MCF 10A (cell line): ENCODE measurements around the gene ARHGAP20. TPM values are rescaled to one million over a fixed set of nuclear protein-coding genes. Genes with fewer than 3 reads are reported as not detected.

ENCODE experiments used
- BruUV-seq: library from RNA; stranded (reverse); fragments of 400-500 nt; replicated peaks from 2 replicates; lab custom pipeline; 2021; lab: Mats Ljungman, UMichigan
- CTCF ChIA-PET: fragments of 300-600 bp; sonication (Branson Sonifier 250); formaldehyde crosslinking; extraction: SDS; loops from one replicate; lab custom pipeline; 2021; ENCODE audit warnings: antibody characterized with exemption, inconsistent platforms; lab: Yijun Ruan, JAX
- POLR2A ChIA-PET: fragments of 300-600, 350-650 bp; sonication (Branson Sonifier 250); formaldehyde crosslinking; extraction: SDS; loops from one replicate; lab custom pipeline; 2020; ENCODE audit warnings: antibody characterized with exemption, inconsistent platforms; lab: Yijun Ruan, JAX
- DNase-seq: peaks from one replicate; pipeline ENCODE4 v3.0.0-alpha.2; 2018; ENCODE audit not compliant: unreplicated experiment
- H3K27ac Mint-ChIP-seq: one replicate; pipeline ENCODE4 v1.8.0; 2022; ENCODE audit warnings: mild to moderate bottlenecking, low read depth, mixed read lengths; ENCODE audit not compliant: unreplicated experiment
- H3K27me3 Mint-ChIP-seq: one replicate; pipeline ENCODE4 v1.8.0; 2022; ENCODE audit warnings: mixed read lengths; ENCODE audit not compliant: insufficient read depth, unreplicated experiment
- H3K36me3 Mint-ChIP-seq: one replicate; pipeline ENCODE4 v1.8.0; 2022; ENCODE audit warnings: mild to moderate bottlenecking, moderate library complexity, mixed read lengths; ENCODE audit not compliant: insufficient read depth, unreplicated experiment
- H3K4me1 Mint-ChIP-seq: one replicate; pipeline ENCODE4 v1.8.0; 2022; ENCODE audit warnings: mixed read lengths; ENCODE audit not compliant: insufficient read depth, unreplicated experiment
- H3K4me3 Mint-ChIP-seq: one replicate; pipeline ENCODE4 v1.8.0; 2022; ENCODE audit warnings: mild to moderate bottlenecking, moderate library complexity, mixed read lengths; ENCODE audit not compliant: unreplicated experiment
- H3K9me3 Mint-ChIP-seq: one replicate; pipeline ENCODE4 v1.8.0; 2022; ENCODE audit warnings: mixed read lengths; ENCODE audit not compliant: unreplicated experiment
- intact Hi-C: fragments of 100-400 bp; cut with micrococcal nuclease; formaldehyde crosslinking; loops from 2 replicates; pipeline ENCODE4 v1.14.1; 2022
- total RNA-seq: library from RNA; stranded (reverse); gene quantifications from 2 replicates; pipeline ENCODE4 v1.2.3, GENCODE V29; 2022
- TF ChIP-seq, protein P1 (sequence below): fragments of 200-600 bp; IDR thresholded peaks from one replicate; pipeline ENCODE4 v1.8.0; 2022; ENCODE audit warnings: antibody characterized with exemption, mild to moderate bottlenecking; ENCODE audit not compliant: unreplicated experiment

ARHGAP20 gene
- total RNA-seq, 1 experiment from 2014 or later = not detected

DNA sequence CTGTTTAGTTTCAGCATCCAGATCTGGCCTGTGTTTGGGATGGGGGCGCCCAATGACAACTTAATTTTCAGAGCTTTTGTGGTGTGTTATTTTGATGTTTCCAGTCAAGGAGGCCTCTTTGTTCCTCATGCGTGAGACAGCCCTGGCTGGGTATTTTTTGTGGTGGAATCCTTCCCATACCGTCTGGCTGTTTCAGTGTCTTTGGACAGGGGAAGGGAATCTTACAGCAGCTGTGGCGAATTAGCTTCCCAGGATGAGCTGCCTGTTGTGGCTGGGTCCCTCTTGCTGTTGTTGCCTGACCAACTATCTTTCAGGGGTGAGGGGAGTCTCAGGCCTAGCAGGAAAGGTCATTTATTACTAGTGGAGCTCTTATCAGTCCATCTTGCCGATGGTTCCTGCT is 138.8 kb downstream of the ARHGAP20 start:
- ChIA-PET CTCF (interaction anchor here (0.6 to 0.9 kb wide), 2 partner anchors 126 to 543 kb away, joined by 3 read pairs; no protein-coding TSS in a partner anchor), POLR2A (interaction anchor here (0.6 to 0.7 kb wide), 2 partner anchors 52 to 574 kb away, joined by 3 read pairs; no protein-coding TSS in a partner anchor)
- DNase-seq = no peak
- intact Hi-C loops = loop anchor here (5.0 kb wide), 1 partner anchor 659 kb away; no protein-coding TSS in a partner anchor
- H3K4me3 Mint-ChIP-seq = no peak overlapping the region
- H3K9me3 Mint-ChIP-seq = no peaks in the 10 kb centered on the region
- no peaks in the 10 kb centered on the region for H3K4me1 Mint-ChIP-seq
- TF ChIP-seq, protein P1, sequence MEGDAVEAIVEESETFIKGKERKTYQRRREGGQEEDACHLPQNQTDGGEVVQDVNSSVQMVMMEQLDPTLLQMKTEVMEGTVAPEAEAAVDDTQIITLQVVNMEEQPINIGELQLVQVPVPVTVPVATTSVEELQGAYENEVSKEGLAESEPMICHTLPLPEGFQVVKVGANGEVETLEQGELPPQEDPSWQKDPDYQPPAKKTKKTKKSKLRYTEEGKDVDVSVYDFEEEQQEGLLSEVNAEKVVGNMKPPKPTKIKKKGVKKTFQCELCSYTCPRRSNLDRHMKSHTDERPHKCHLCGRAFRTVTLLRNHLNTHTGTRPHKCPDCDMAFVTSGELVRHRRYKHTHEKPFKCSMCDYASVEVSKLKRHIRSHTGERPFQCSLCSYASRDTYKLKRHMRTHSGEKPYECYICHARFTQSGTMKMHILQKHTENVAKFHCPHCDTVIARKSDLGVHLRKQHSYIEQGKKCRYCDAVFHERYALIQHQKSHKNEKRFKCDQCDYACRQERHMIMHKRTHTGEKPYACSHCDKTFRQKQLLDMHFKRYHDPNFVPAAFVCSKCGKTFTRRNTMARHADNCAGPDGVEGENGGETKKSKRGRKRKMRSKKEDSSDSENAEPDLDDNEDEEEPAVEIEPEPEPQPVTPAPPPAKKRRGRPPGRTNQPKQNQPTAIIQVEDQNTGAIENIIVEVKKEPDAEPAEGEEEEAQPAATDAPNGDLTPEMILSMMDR = no peak
- H3K36me3 Mint-ChIP-seq = no peaks in the 10 kb centered on the region
- no peak overlapping the region for H3K27ac Mint-ChIP-seq
- peaks cover 78% of the 10 kb centered on the region for H3K27me3 Mint-ChIP-seq
- no TSS peak for BruUV-seq

DNA sequence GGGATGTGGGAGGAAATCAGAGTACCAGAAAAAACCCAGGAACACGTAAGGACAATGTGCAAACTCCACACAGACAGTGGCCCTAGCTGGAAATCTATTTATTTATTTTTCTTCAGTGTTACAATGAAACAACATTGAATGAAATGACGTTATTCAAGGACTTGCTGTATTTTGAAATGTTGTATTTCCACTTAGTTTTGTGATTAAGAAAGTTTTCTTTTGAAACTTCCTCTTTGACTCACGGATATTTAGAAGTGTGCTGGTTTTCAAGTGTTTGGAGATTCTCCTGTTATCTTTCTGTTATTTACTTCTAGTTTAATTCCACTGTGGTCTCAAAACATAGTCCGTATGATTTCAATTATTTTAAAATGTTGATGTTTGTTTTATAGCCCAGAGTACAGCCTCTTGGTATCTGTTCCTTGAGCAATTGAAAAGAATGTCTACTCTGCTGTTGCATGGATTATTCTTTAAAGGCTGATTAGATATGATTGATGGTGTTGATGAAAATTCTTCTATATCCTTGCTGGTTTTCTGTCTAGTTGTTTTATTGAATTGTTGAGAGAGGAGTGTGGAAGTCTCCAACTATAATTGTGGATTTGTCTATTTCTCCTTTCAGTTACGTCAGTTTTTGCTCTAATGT is 141.0 kb downstream of the ARHGAP20 start:
- Mint-ChIP-seq H3K36me3 (no peaks in the 10 kb centered on the region), H3K27me3 (peaks cover 96% of the 10 kb centered on the region), H3K4me1 (no peaks in the 10 kb centered on the region), H3K9me3 (no peaks in the 10 kb centered on the region), H3K27ac (no peak overlapping the region), H3K4me3 (no peak overlapping the region)
- TF ChIP-seq, protein P1 = no peak
- ChIA-PET POLR2A (interaction anchor here (1.0 kb wide), 1 partner anchor 121 kb away, joined by 3 read pairs; no protein-coding TSS in a partner anchor), CTCF (no interaction called here)
- no TSS peak for BruUV-seq
- DNase-seq = no peak
- intact Hi-C loops = loop anchor here (5.0 kb wide), 1 partner anchor 661 kb away; no protein-coding TSS in a partner anchor

DNA sequence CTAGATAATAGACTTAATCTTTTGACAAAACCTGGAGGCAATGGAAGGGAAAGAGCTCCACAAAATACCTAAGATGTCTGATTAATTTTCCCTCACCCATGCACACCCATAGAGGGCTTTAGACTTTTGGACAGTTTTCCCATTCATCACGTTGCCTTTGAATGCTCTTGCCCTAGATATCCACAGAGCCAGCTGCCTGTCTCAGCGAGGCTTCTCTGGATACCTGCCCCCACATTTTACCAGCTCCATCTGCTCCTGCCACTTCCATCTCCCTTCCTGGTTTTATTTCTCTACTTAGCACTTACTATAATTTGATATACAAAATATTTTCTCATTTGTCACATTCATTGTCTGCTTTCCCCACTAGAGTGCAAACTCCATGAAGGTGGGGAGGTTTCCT is 145.7 kb downstream of the ARHGAP20 start:
- no TSS peak for BruUV-seq
- ChIA-PET CTCF (interaction anchor here (0.6 kb wide), 1 partner anchor 648 kb away, joined by 3 read pairs; no protein-coding TSS in a partner anchor), POLR2A (no interaction called here)
- H3K9me3 Mint-ChIP-seq = no peaks in the 10 kb centered on the region
- H3K4me3 Mint-ChIP-seq = no peak overlapping the region
- peaks cover 5% of the 10 kb centered on the region for H3K4me1 Mint-ChIP-seq
- peaks cover 70% of the 10 kb centered on the region for H3K27me3 Mint-ChIP-seq
- H3K27ac Mint-ChIP-seq = no peak overlapping the region
- TF ChIP-seq, protein P1 = no peak
- no peak for DNase-seq
- intact Hi-C loops = no loop called here
- H3K36me3 Mint-ChIP-seq = no peaks in the 10 kb centered on the region

DNA sequence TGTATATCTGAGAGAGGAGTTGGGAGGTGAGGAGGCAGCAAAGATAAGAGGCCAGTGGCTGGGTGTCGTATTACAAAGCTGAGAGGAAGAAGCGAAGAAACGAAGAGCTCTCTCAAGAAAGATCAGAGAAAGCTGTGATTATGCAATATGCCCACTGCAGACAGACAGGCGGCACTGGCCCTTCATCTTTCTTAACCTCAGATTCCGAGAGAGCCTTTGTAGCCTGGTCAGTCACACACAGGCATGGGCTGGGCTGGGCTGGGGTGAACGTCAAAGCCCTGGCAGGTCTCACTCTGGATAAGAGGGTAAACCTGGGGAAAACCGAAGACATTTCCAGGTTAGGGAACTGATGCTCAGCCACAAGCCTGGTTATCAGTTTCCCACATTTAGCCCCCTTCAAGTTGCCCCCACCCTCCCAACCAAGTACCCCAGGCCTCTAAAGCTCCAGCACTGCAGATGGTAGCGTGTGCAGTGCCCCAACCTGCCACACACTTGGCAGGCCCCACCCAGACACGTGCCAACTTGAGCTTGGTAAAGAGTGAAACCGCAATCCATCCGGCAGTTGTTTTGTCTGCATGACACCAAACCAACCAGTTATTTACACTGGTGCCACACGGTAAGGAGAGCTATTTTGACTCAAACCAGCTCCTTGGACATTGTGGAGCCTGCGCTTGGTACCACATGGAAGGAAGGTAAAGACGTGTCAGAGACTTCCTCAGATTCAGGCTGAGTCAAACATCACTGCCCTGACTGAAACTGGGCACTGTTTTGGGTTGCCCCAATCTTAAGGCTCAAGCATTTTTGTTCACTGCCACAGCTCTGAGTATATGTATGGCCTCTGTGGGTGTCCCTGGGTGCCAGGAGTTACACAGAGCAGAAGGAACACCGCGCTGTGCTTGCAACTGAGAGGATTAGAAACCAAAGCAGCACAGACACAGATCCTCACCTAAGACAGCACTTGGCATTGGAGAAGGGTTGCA is 146.6 kb downstream of the ARHGAP20 start:
- TF ChIP-seq, protein P1 = no peak
- Mint-ChIP-seq H3K27ac (no peak overlapping the region), H3K9me3 (no peaks in the 10 kb centered on the region), H3K27me3 (peaks cover 70% of the 10 kb centered on the region), H3K36me3 (no peaks in the 10 kb centered on the region), H3K4me3 (no peak overlapping the region), H3K4me1 (peaks cover 5% of the 10 kb centered on the region)
- peak; percentile 74 for DNase-seq
- ChIA-PET POLR2A (interaction anchor here (0.6 kb wide), 1 partner anchor 19 kb away, joined by 3 read pairs; no protein-coding TSS in a partner anchor), CTCF (no interaction called here)
- BruUV-seq = no TSS peak
- intact Hi-C loops = no loop called here
